ENCODE measurements around the gene NECTIN2.

- TF ChIP-seq CTCF (IDR thresholded peaks at IDR 0.05): no peak
- no peak for TF ChIP-seq EZH2phosphoT487 (IDR thresholded peaks at IDR 0.05)
Observed at GRCh38 chr19:44851427-44851826, 5.3 kb downstream of the NECTIN2 start.
